WERI-Rb-1 (cell line): ENCODE measurements around the gene C12orf56.
A peak's percentile ranks its signal among the peaks of the same experiment; 100 is the strongest.

Experiments
- DNase-seq: peaks from one replicate; pipeline ENCODE4 v3.0.0-alpha.2; 2020
- H3K27ac ChIP-seq: fragments of 250-450 bp; sonication (Bioruptor Pico); 2 replicates; pipeline ENCODE4 v1.5.1; 2020; ENCODE audit warnings: mild to moderate bottlenecking, moderate library complexity
- H3K27me3 ChIP-seq: fragments of 250-450 bp; sonication (Bioruptor Pico); 2 replicates; pipeline ENCODE4 v1.5.1; 2021; ENCODE audit warnings: mild to moderate bottlenecking, low read depth, moderate library complexity; ENCODE audit not compliant: insufficient read depth, severe bottlenecking
- H3K36me3 ChIP-seq: fragments of 250-450 bp; sonication (Bioruptor Pico); 2 replicates; pipeline ENCODE4 v1.5.1; 2020; ENCODE audit warnings: mild to moderate bottlenecking, moderate library complexity
- H3K4me3 ChIP-seq: 2 replicates; pipeline ENCODE4 v1.5.1; 2011; ENCODE audit warnings: low read depth, mild to moderate bottlenecking, control low read depth, low read length
- H3K9me3 ChIP-seq: fragments of 250-450 bp; sonication (Bioruptor Pico); 2 replicates; pipeline ENCODE4 v1.5.1; 2021; ENCODE audit warnings: mild to moderate bottlenecking, moderate library complexity; ENCODE audit not compliant: severe bottlenecking
- CTCF ChIP-seq: IDR thresholded peaks from 2 replicates; pipeline ENCODE4 v1.5.1; 2011; ENCODE audit warnings: low read depth, mild to moderate bottlenecking, control low read depth, inconsistent platforms, low read length

Gene C12orf56

GRCh38 chr12:64232196-64232595 is 158.4 kb downstream of the C12orf56 start:
- H3K4me3 ChIP-seq, result no peak overlapping the region
- H3K36me3 ChIP-seq, result no peaks in the 10 kb centered on the region
- no peaks in the 10 kb centered on the region for H3K27me3 ChIP-seq
- DNase-seq, result no peak
- H3K27ac ChIP-seq, result no peak overlapping the region
- no peaks in the 10 kb centered on the region for H3K9me3 ChIP-seq
- TF ChIP-seq CTCF, result no peak

DNA sequence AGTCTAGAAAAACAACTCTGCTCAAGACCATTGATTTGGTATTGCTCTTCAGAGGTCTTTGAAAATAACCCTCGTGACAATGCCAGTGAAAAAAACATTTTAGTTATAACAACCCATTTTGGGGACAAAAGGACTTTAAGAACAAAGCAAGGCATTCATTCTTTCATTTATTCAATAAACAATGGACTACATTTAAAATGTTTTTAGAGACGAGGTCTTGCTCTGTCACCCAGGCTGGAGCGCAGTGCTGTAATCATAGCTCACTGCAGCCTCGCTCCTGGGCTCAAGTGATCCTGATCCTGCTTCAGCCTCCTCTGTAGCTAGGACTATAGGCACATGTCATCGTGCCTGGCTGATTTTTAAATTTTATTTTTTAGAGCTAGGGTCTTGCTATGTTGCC is 160.8 kb downstream of the C12orf56 start:
- no peak overlapping the region for H3K27ac ChIP-seq
- no peaks in the 10 kb centered on the region for H3K27me3 ChIP-seq
- no peak for TF ChIP-seq CTCF
- no peaks in the 10 kb centered on the region for H3K36me3 ChIP-seq
- H3K9me3 ChIP-seq, result no peaks in the 10 kb centered on the region
- no peak overlapping the region for H3K4me3 ChIP-seq
- no peak for DNase-seq

DNA sequence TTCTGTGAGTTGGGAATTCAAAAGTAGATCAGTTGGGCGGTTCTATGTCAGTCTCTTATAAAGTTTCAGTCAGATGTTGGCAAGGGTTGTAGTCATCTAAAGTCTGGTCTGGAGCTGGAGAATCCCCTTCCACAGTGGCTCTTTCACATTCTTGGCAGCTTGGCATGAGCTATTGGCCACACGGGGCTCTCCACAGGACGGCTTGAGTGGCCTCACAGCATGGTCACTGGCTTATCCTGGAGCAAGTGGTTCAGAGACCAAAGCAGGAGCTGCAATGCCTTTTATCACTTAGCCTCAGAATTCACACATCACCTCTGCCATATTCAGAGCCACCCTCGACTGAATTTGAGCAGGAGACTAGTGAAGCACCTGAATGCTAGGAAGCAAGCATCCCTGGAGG is 161.3 kb downstream of the C12orf56 start:
- no peaks in the 10 kb centered on the region for H3K27me3 ChIP-seq
- no peaks in the 10 kb centered on the region for H3K9me3 ChIP-seq
- no peaks in the 10 kb centered on the region for H3K36me3 ChIP-seq
- H3K27ac ChIP-seq, result no peak overlapping the region
- no peak overlapping the region for H3K4me3 ChIP-seq
- no peak for DNase-seq
- no peak for TF ChIP-seq CTCF

GRCh38 chr12:64225626-64226025 is 164.9 kb downstream of the C12orf56 start:
- Histone ChIP-seq H3K4me3 (no peak overlapping the region), H3K9me3 (no peaks in the 10 kb centered on the region), H3K27ac (no peak overlapping the region), H3K27me3 (no peaks in the 10 kb centered on the region), H3K36me3 (peaks cover 6% of the 10 kb centered on the region; the same call in 1 of the 2 replicates)
- no peak for DNase-seq
- TF ChIP-seq CTCF, result no peak

DNA sequence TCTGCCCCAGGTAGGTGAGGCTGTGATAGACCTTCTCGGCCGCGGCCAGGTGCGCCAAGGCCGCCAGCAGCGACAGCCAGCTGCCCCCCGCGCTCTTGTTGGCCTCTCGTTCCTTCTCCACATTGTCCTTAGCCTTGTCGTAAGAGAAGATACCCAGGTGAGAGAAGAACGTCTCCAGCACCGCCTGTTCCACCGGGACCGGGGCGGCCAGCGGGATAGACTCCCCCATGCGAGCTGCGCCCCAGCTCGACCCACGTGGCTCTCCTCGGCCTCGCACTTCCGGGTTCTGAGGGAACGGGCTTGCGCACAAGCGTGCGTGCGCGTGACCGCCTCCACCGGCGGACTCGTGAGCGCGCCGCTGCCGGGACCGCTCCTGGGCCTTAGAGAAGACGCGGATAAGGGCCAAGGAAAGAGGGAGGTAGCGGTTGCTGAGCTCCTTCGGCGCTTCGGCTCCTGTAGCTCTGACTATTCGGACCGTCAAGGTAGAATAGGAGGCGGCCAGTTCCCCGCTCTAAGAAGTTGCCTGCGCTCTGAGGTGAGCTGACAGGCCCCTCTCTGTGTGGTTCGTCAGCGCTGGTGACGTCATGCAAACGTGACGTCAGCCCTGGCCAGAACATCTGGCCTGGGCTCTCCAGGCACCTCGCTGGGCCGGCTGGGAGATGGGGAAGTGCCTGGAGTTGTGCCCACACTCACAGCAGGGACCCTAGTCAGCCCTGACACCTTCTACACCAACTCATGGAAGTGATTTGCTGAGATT is 168.4 kb downstream of the C12orf56 start, which contains the start of gene KICS2:
TSS of gene KICS2 (minus strand) at position 288 of the 757 bp plus-strand sequence. CDS start at position 229, 59 bp downstream.
- peaks cover 6% of the 10 kb centered on the region; the same call in 1 of the 2 replicates for H3K36me3 ChIP-seq
- H3K27me3 ChIP-seq, result no peaks in the 10 kb centered on the region
- peak; percentile 91 for DNase-seq
- peak within 1 kb of the TSS; percentile 72 for H3K27ac ChIP-seq
- TF ChIP-seq CTCF, result no peak
- no peaks in the 10 kb centered on the region for H3K9me3 ChIP-seq
- H3K4me3 ChIP-seq, result peak within 1 kb of the TSS; percentile 72

- peak; percentile 86 for DNase-seq
- peak overlapping the region; percentile 72 for H3K4me3 ChIP-seq
- H3K36me3 ChIP-seq, result peaks cover 6% of the 10 kb centered on the region; the same call in 1 of the 2 replicates
- TF ChIP-seq CTCF, result no peak
- H3K9me3 ChIP-seq, result no peaks in the 10 kb centered on the region
- H3K27me3 ChIP-seq, result no peaks in the 10 kb centered on the region
- peak overlapping the region; percentile 72 for H3K27ac ChIP-seq
These were observed 168.9 kb downstream of the C12orf56 start for GRCh38 chr12:64221651-64222008.
